MM.1S (cell line): Measurements from ENCODE around the gene BPIFB1.

Experiments
- CTCF ChIP-seq: fragments of 300-600 bp; sonication (generic); IDR thresholded peaks from 2 replicates; pipeline ENCODE4 v1.5.1; 2016; ENCODE audit warnings: antibody characterized with exemption, low read length, mixed read lengths
- EZH2 ChIP-seq: fragments of 300-600 bp; sonication (generic); optimal IDR thresholded peaks from 2 replicates; pipeline ENCODE3; 2017; ENCODE audit warnings: low read depth, mild to moderate bottlenecking, antibody characterized with exemption, low read length, mixed read lengths
- EZH2phosphoT487 ChIP-seq: fragments of 300-600 bp; sonication (generic); IDR thresholded peaks from 2 replicates; pipeline ENCODE4 v1.6.1; 2018; ENCODE audit warnings: antibody characterized with exemption, low read length

DNA sequence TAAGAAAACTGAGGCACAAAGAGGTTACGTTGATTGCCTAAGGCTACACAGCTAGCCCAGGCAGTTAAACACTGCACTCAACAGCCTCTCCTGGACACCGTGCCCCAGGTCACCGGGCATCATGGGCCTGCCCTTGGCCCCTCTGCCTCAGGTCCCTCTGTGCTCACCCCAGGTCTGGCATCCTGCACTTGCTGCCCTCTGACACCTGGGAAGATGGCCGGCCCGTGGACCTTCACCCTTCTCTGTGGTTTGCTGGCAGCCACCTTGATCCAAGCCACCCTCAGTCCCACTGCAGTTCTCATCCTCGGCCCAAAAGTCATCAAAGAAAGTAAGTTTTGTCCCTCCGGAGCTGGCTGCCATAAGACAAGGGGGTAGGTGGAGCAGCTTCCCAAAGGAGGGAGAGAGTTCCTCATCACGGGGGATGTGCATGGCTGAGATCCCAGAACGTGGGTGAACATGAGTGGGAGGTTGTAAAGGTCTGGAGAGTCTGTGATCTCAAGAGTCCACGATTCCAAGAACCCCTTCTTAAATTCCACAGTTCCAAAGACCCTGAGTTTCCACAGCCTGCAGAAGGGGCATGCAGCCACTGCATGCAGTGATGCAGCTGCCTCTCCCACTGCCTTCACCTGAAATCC lies 3.0 kb downstream of the BPIFB1 start:
- TF ChIP-seq CTCF: no peak
- no peak for TF ChIP-seq EZH2phosphoT487
- no peak for TF ChIP-seq EZH2
